T1000 (cell line): Measurements from ENCODE around the gene TXNL4B.
"Not testable (repeated sequence)": the region's sequence is repeated elsewhere in the genome, so short reads cannot be mapped to it uniquely, and the experiment has no call there.

Experiments used
- DNase-seq: peaks from one replicate; lab custom pipeline; 2025; ENCODE audit warnings: mixed read lengths; lab: John Stamatoyannopoulos, UW

Gene TXNL4B

GRCh38 chr16:72111657-72112451, 18.4 kb upstream of the TXNL4B start:
- no peak for DNase-seq

- no peak for DNase-seq
Measured at GRCh38 chr16:72110662-72111615, 17.5 kb upstream of the TXNL4B start.

- DNase-seq, result no peak
Measured at GRCh38 chr16:72109966-72110530, 16.6 kb upstream of the TXNL4B start.

GRCh38 chr16:72109300-72109699, 15.9 kb upstream of the TXNL4B start:
- DNase-seq, result no peak

GRCh38 chr16:72108353-72109102, 15.1 kb upstream of the TXNL4B start:
- no peak for DNase-seq

- no peak for DNase-seq
Measured at GRCh38 chr16:72107371-72107770, 14.0 kb upstream of the TXNL4B start.

- no peak for DNase-seq
Measured at GRCh38 chr16:72105978-72106377, 12.6 kb upstream of the TXNL4B start.

GRCh38 chr16:72104905-72105304, 11.5 kb upstream of the TXNL4B start:
- DNase-seq, result no peak

GRCh38 chr16:72101195-72101594, 7.8 kb upstream of the TXNL4B start:
- DNase-seq, result no peak

- DNase-seq, result no peak
Measured at GRCh38 chr16:72099377-72099818, 6.0 kb upstream of the TXNL4B start.

GRCh38 chr16:72098936-72099335, 5.5 kb upstream of the TXNL4B start:
- DNase-seq, result no peak

GRCh38 chr16:72094266-72094610, 818 bp upstream of the TXNL4B start:
- no peak for DNase-seq

- DNase-seq, result no peak
Measured at GRCh38 chr16:72092832-72093447, 480 bp downstream of the TXNL4B start.

- DNase-seq, result no peak
Measured at GRCh38 chr16:72091217-72091616, 2.2 kb downstream of the TXNL4B start.

- DNase-seq, result no peak
Measured at GRCh38 chr16:72085002-72085401, 8.4 kb downstream of the TXNL4B start.

- no peak for DNase-seq
Measured at GRCh38 chr16:72084445-72084844, 9.0 kb downstream of the TXNL4B start.

GRCh38 chr16:72083778-72084404, 9.5 kb downstream of the TXNL4B start:
- no peak for DNase-seq

- DNase-seq, result not testable (repeated sequence)
Measured at GRCh38 chr16:72076991-72077706, 16.3 kb downstream of the TXNL4B start.

GRCh38 chr16:72075067-72075466, 18.4 kb downstream of the TXNL4B start:
- not testable (repeated sequence) for DNase-seq

- DNase-seq, result no peak
Measured at GRCh38 chr16:72073560-72074230, 19.7 kb downstream of the TXNL4B start.
